K562 (cell line): ENCODE measurements around the gene EML1. TPM values are rescaled to one million over a fixed set of nuclear protein-coding genes. Genes with fewer than 3 reads are reported as not detected.

Experiments used
- ATF6 ChIP-seq: sonication (generic); formaldehyde crosslinking; IDR thresholded peaks from 2 replicates; pipeline ENCODE4 v1.4.0; 2020; ENCODE audit warnings: mild to moderate bottlenecking, missing genetic modification reagents
- CBX8 ChIP-seq: fragments of 200-600 bp; sonication (generic); IDR thresholded peaks from 2 replicates; pipeline ENCODE4 v1.6.1; 2012; ENCODE audit warnings: borderline replicate concordance, mixed run types, low read depth, mild to moderate bottlenecking, moderate library complexity, mixed read lengths, low read length, control low read depth, inconsistent platforms; ENCODE audit not compliant: poor library complexity, severe bottlenecking; ENCODE audit errors: extremely low read depth
- CHD4 ChIP-seq: fragments of 200-600 bp; sonication (generic); IDR thresholded peaks from 3 replicates; pipeline ENCODE4 v1.6.1; 2012; ENCODE audit warnings: low read depth, mild to moderate bottlenecking, mixed read lengths, low read length, inconsistent platforms; ENCODE audit not compliant: insufficient read depth, insufficient replicate concordance, poor library complexity, severe bottlenecking
- DPF2 ChIP-seq: fragments of 450-650 bp; IDR thresholded peaks from 2 replicates; pipeline ENCODE4 v1.6.1; 2016
- E2F5 ChIP-seq: sonication (generic); formaldehyde crosslinking; IDR thresholded peaks from 2 replicates; pipeline ENCODE4 v1.8.0; 2022; ENCODE audit warnings: mild to moderate bottlenecking, missing genetic modification reagents
- GATAD2A ChIP-seq: fragments of 450-650 bp; IDR thresholded peaks from 2 replicates; pipeline ENCODE4 v1.6.1; 2017
- KAT8 ChIP-seq: fragments of 450-650 bp; IDR thresholded peaks from 2 replicates; pipeline ENCODE4 v1.6.1; 2016; ENCODE audit warnings: low read depth, mild to moderate bottlenecking
- MIER1 ChIP-seq: fragments of 450-650 bp; IDR thresholded peaks from 2 replicates; pipeline ENCODE4 v1.6.1; 2016; ENCODE audit warnings: antibody characterized with exemption, mild to moderate bottlenecking, low read depth
- MXD1 ChIP-seq: fragments of 250-450 bp; sonication (Bioruptor Pico); IDR thresholded peaks from 2 replicates; pipeline ENCODE4 v1.8.0; 2021; ENCODE audit warnings: borderline replicate concordance, mild to moderate bottlenecking, moderate library complexity; ENCODE audit not compliant: poor library complexity, severe bottlenecking
- PML ChIP-seq: IDR thresholded peaks from 2 replicates; pipeline ENCODE4 v1.6.1; 2012; ENCODE audit warnings: low read length, inconsistent platforms
- RFX1 ChIP-seq: fragments of 450-650 bp; IDR thresholded peaks from 2 replicates; pipeline ENCODE4 v1.6.1; 2016; ENCODE audit warnings: mild to moderate bottlenecking, moderate library complexity
- SAFB2 ChIP-seq: fragments of 200-400 bp; formaldehyde crosslinking; IDR thresholded peaks from 2 replicates; pipeline ENCODE4 v1.6.1; 2018; ENCODE audit warnings: borderline replicate concordance, low read length, low read depth, moderate library complexity; ENCODE audit not compliant: severe bottlenecking
- TEAD2 ChIP-seq: fragments of 450-650 bp; IDR thresholded peaks from 2 replicates; pipeline ENCODE4 v1.6.1; 2016; ENCODE audit warnings: missing genetic modification characterization, control low read depth, missing compliant biosample characterization
- YY1 ChIP-seq, 3 experiments: IDR thresholded peaks; 2 replicates each; pipeline ENCODE4 v1.6.1; 2011; ENCODE audit warnings: low read length in 2 of 3, mild to moderate bottlenecking in 2 of 3, moderate library complexity in 2 of 3, borderline replicate concordance in 1 of 3, control low read depth in 1 of 3, low read depth in 1 of 3; ENCODE audit not compliant: insufficient read depth in 3 of 3, insufficient replicate concordance in 2 of 3, control insufficient read depth in 1 of 3, insufficient read length in 1 of 3; ENCODE audit errors: extremely low read depth in 1 of 3
- ZNF311 ChIP-seq: fragments of 250-450 bp; sonication (Bioruptor Pico); IDR thresholded peaks from 2 replicates; pipeline ENCODE4 v1.4.0; 2020; ENCODE audit warnings: mild to moderate bottlenecking, moderate library complexity
- ZNF639 ChIP-seq, 2 experiments: fragments of 200-800 bp in 1 of 2; sonication (Bioruptor generic) in 1 of 2; sonication (generic) in 1 of 2; formaldehyde crosslinking in 1 of 2; IDR thresholded peaks in 1 of 2; conservative IDR thresholded peaks in 1 of 2; 2 replicates each; pipeline versions ENCODE4 v1.5.0 to v1.6.1; 2016 to 2020; ENCODE audit warnings: missing compliant biosample characterization in 1 of 2, missing genetic modification characterization in 1 of 2, missing genetic modification reagents in 1 of 2
- polyA plus RNA-seq, 8 experiments: library from polyadenylated mRNA; depleted of rRNA in 4 of 8; stranded (reverse) in 5 of 8; unstranded in 3 of 8; fragments of >200 nt; fragmentation: Nextera tagmentation in 2 of 8; fragmentation: Illumina TruSeq in 1 of 8; extraction: Ambion mirVana in 2 of 8; extraction: Trizol in 1 of 8; gene quantifications; 2 replicates each; pipeline versions ENCODE4 v1.2.1 to v1.2.3, GENCODE V29; 2011 to 2014; ENCODE audit warnings: inconsistent platforms in 1 of 8, missing spikeins in 1 of 8
- total RNA-seq, 7 experiments: library from RNA; depleted of rRNA in 6 of 7; stranded (reverse); fragments of >200 nt in 6 of 7; fragmentation: Illumina TruSeq in 2 of 7; extraction: Trizol in 2 of 7; gene quantifications; 2 replicates each; pipeline versions ENCODE4 v1.2.1 to v1.2.3, GENCODE V29; 2011 to 2021; ENCODE audit warnings: low replicate concordance in 1 of 7
- TF ChIP-seq, protein P1 (sequence below), 3 experiments: IDR thresholded peaks in 2 of 3; conservative IDR thresholded peaks in 1 of 3; 2 replicates each; pipeline ENCODE4 v1.5.1; 2011 to 2012; ENCODE audit warnings: low read length in 3 of 3, mild to moderate bottlenecking in 3 of 3, control low read depth in 2 of 3, improper control_type of control experiment in 1 of 3, inconsistent platforms in 1 of 3, low read depth in 1 of 3, mixed read lengths in 1 of 3, moderate library complexity in 1 of 3; ENCODE audit not compliant: insufficient read depth in 2 of 3

EML1 gene
- total and polyA plus RNA-seq, 9 of the 15 experiments (the other 6 are each of a cell fraction or from before 2014, with no cell fraction given) = 0.01 to 0.35 (median 0.07) TPM; not detected in 2

- TF ChIP-seq ZNF639 (CRISPR knock-in tag; conservative IDR thresholded peaks at IDR 0.05 in 1 of 2, IDR thresholded peaks at IDR 0.05 in 1 of 2) (peak in 1 of 2 experiments; percentile 64; a peak in 1 of 4 replicates), MXD1 (CRISPR knock-in tag) (no peak), E2F5 (CRISPR knock-in tag) (no peak), YY1 (IDR thresholded peaks at IDR 0.05; ENCODE audit: borderline replicate concordance in 1 of 3, control insufficient read depth in 1 of 3, extremely low read depth in 1 of 3, insufficient read depth in 3 of 3, insufficient read length in 1 of 3, insufficient replicate concordance in 2 of 3, low read depth in 1 of 3, low read length in 2 of 3) (peak in 1 of 3 experiments; percentile 16), KAT8 (no peak), SAFB2 (no peak), MIER1 (no peak), RFX1 (peak; percentile 18; the same call in 1 of the 2 replicates), GATAD2A (no peak), TEAD2 (tag) (no peak), CBX8 (no peak), PML (no peak), CHD4 (no peak), ATF6 (CRISPR knock-in tag) (no peak), DPF2 (no peak), ZNF311 (no peak)
- TF ChIP-seq, protein P1, sequence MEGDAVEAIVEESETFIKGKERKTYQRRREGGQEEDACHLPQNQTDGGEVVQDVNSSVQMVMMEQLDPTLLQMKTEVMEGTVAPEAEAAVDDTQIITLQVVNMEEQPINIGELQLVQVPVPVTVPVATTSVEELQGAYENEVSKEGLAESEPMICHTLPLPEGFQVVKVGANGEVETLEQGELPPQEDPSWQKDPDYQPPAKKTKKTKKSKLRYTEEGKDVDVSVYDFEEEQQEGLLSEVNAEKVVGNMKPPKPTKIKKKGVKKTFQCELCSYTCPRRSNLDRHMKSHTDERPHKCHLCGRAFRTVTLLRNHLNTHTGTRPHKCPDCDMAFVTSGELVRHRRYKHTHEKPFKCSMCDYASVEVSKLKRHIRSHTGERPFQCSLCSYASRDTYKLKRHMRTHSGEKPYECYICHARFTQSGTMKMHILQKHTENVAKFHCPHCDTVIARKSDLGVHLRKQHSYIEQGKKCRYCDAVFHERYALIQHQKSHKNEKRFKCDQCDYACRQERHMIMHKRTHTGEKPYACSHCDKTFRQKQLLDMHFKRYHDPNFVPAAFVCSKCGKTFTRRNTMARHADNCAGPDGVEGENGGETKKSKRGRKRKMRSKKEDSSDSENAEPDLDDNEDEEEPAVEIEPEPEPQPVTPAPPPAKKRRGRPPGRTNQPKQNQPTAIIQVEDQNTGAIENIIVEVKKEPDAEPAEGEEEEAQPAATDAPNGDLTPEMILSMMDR (IDR thresholded peaks at IDR 0.05 in 2 of 3, conservative IDR thresholded peaks at IDR 0.05 in 1 of 3; ENCODE audit: insufficient read depth in 2 of 3, low read depth in 1 of 3, low read length in 3 of 3) = peak in 2 of 3 experiments; percentile 5 to 8; a peak in 1 of 6 replicates
These were observed at the start of gene EML1 (continued) for GRCh38 chr14:99793213-99794150.
